HG02870 (cell line): ENCODE results near the gene STK39.
A peak's percentile ranks its signal among the peaks of the same experiment; 100 is the strongest.

Experiments used
- ATAC-seq: cut with Tn5 transposase; IDR thresholded peaks from one replicate; pipeline ENCODE4 v1.9.1; 2021; ENCODE audit warnings: mild to moderate bottlenecking, moderate library complexity; ENCODE audit not compliant: unreplicated experiment

Gene STK39

DNA sequence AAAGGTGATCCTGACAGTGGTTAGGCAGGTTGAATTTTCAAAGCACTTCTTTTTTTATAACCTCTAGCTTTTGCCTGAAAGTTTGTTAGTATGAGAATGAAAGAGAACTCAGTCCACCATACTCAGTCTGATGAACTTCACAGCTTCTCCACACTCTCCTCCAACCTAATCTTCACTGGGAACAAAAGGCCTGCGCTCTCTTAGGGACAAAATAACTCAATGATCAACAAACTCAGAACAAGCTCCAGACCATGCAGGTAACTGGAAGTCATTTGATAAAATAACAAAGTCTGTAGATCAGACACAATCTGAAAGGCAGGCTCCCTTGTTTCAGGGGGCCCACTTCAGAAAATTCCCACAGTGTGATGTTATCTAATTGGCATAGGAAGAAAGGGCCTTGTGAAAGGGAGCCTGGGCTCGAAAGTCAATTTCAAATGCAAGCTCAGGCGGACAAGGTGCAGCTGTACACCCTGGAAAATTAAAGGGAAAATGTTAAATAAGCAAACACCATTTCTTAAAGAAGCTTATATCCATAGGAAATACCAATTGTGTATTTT lies 142.2 kb downstream of the STK39 start:
- no peak for ATAC-seq

DNA sequence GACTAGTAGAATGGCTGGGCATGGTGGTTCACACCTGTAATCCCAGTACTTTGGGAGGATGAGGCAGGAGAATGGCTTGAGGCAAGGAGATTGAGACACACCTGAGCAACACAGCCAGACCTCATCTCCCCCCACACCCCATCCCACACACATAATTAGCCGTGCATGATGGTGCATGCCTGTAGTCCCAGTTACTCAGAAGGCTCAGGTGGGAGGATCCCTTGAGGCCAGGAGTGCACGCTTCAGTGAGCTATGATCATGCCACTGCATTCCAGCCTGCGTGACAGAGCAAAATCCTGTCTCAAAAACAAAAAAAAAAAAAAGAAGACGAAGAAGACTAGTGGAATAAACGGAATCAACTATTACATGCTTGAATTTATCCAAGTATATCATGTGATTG lies 150.0 kb downstream of the STK39 start:
- no peak for ATAC-seq

DNA sequence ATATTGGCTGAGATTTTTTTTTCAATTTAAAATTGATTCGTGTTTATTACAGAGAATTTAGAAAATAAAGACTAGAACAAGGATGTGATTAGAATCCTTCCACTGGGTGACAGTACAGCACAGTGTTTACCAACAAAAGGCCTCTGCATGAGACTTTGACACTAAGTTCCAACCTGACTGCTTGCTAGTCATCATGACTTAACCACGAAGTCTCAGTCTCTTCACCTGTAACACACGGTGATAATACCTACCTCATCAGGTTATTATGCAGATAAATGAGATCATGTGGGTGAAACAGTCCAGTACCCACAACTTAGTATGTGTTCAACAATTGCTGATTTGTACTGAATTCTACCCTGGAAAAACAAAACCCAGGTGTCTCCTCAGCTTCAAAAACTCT lies 151.2 kb downstream of the STK39 start:
- no peak for ATAC-seq

DNA sequence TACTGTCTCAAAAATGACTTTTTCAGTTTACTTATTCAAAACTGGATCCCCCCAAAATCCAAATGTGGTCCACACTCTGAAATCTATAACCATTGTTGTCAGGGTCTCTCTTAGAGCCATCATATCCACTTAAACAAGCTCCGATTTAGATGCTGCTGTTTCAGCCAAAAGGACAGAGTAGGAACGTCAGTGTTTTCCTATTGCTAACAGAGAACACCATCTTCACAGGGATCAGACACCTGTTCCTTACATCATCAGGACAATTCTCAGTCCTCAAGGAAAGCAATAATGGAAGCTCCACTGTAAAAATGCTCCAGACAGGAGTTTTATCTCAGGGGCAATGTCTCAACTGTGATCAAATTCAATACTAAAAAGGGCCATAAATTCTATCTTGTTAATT lies 155.4 kb downstream of the STK39 start:
- no peak for ATAC-seq

DNA sequence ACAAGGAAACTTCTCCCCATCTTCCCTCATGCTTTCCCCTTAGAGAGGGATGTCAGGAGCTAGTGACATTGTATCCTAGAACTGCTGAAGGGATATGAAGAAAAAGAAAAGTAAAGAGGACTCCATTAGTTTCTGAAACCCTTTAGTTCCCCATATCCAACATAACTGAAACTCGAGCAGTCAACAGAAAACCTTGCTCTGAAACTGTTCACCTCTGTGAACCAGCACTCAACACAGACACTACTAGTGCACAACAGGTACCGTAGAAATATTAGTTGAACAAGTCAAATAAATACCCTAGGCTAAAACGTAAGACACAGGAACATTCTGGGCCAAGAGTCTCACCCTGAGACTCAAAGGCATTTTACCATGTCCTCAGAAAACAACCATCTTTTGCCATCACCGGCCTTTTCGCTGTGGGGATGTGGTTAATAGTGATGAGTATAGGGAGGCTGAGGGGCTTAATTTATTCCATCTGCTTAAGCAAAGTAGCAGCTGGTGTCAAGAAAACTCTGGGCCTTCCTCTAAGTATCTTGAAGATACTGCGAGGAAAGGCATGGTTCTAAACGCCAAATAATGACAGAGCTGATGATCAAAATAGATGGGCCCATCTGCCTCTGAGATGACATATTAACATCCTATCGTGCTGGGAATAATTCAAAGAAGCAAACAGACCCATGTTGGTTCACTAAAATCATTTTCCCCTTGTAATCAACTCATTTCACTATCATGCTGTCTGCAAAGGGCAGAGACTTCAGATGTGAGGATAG lies 156.8 kb downstream of the STK39 start:
- peak; percentile 92 for ATAC-seq

DNA sequence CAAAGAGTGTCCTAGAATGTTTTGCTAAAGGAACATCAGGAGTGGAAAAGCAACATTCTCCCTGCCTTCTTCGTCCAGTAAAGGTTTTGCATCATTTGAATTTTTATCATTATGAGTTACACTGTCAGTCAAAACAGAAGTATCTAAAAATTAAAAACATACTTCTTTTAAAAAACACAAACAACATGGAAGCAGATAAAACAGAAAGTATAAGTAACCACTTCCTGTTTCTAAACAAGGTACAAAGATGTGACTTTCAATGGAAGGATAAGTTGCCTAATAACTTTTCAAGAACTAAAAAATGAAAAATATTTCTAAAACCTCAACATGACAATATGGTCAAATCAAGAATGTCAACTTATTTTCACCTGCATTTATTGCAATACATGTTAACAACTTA lies 158.2 kb downstream of the STK39 start:
- peak; percentile 47 for ATAC-seq

DNA sequence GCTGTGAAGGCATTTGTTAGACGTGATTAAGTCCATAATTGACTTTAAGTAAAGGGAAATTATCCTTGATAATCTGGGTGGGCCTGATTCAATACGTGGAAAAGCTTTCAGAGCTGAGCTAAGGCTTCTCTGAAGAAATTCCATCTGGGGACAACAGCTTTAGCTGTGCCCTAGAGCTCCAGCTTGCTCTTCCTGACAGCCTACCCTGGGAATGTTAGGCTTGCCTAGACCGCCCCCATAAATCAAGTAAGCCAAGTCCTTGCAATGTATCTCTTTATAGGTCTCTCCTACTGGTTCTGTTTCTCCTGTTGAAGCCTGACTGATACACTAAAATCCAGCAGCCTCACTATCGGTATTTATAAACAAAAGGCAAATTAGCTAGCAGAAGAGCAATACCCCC lies 160.0 kb downstream of the STK39 start:
- ATAC-seq, result no peak

DNA sequence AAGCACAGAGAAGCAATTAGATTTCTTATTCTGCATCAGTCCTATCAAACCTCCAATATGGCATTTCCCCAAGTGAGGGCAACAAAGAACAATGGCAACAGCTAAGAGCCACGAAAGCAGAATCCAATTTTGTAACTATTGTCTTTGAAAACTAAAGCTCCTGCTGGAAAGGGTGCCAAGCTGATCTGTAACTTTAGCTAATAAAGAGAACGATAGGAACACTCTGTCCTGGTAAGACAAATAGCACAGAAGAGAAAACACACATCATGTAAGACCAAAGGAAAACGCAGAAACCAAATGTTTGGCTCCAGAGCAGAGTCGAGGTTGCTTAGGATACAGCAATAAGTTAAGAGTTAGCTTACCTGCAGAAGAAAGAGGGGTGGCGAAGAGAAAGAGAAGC lies 160.5 kb downstream of the STK39 start:
- ATAC-seq, result no peak

DNA sequence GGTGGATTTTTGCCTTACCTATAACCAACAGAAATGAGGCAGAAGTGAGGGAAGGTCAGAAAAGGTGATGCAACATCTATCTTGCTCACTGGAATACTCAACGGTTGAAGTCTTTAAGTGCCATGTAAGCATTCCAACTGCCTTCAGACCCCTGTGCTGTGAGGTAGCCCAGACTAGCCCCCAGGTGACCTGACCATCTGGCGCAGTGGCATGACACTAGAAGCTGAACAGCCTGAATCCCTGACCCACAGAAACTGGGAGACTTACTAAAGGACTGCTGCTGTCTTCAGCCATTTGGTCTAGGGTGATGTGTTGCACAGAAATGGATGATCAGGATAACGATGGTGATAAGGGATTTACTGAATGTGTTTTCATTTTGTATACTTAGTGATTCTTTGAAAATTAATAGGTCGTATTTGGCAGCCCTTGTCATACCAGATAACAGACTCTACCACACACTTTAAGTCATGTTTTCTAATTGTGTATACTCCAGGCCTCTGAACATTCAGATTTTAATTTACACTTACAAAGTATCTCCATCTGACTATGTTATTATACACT lies 161.5 kb downstream of the STK39 start:
- ATAC-seq, result no peak

DNA sequence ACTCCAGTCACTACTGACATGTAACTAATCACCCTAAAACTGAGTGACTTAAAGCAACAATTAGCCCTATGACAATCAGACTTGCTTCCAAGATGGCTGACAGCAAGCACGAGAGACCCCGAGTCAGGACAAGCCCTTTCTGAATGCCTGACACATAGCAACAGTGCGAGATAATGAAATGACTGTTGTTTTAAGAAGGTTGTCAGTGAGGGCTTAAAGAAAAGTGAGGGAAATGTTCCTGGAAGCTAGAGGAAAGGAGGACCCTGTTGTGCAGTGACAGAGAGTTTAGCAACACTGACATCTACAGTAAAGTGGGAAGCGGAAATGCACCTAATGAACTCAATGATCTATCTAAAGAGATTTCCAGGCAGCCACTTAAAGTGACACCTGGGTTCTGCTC lies 163.1 kb downstream of the STK39 start:
- ATAC-seq, result no peak

DNA sequence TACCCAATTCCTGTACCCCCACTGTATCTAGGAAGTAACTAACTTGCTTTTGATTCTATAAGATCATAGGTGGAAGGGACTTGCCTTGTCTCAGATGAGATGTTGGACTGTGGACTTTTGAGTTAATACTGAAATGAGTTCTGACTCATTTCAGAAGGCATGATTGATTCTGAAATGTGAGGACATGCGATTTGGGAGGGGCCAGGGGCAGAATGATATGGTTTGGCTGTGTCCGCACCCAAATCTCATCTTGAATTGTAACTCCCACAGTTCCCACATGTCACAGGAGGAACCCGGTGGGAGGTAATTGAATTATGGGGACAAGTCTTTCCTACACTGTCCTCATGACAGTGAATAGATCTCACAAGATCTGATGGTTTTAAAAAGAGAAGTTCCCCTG lies 165.9 kb downstream of the STK39 start:
- peak; percentile 75 for ATAC-seq

DNA sequence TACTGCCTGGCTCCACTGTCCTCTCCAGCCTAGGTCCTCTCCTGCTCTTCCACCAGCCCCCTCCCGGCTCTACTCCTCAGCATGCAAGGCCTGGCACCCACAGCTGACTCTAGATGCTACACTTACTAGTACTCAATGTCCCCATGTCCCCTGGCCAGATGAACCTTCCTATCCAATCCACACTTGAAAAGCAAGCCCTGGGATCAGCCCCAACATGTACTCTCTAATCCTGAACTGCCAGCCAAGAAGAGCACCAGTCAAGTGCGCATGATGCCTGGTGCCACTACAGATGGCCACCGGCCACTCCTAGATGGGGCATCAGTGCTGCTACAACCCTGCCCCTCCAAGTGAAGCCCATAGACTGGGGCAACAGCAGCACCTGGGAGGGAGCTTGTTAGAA lies 168.2 kb downstream of the STK39 start:
- no peak for ATAC-seq

DNA sequence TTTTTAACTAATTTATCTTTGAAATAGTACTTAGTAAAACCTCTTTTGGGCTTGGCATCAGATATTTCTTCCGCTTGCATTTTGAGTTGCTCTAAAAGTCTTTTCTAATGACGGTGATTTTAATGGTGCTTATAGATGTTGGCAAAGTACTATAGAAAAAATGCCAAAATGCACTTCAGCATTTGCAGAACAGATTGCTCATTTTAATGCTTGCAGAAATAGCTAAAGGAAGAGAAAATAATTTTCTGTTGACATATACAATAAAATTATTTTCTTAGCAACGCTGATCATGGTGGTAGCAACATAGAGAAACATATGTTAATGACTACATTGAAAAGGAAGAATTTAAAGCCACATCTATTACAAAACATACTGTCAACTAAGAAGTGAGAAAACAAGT lies 170.7 kb downstream of the STK39 start:
- ATAC-seq, result no peak

DNA sequence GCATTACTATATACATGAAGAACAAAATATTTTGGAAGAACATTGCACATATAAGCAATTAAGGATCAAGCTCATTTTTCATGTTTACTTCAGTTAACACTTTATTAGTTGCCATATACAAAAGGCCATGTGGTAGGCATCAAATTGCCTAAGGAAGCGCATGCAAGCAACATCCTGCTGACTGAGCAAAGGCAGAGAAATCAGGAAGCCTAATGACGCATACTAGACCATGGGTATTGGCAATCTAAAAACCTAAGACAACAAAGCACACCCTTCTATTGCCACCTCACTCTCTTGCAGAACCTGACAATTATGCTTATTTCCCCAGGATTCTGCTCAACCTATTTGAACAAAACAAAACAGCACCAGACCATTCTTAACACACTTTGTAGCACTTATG lies 171.9 kb downstream of the STK39 start:
- no peak for ATAC-seq

DNA sequence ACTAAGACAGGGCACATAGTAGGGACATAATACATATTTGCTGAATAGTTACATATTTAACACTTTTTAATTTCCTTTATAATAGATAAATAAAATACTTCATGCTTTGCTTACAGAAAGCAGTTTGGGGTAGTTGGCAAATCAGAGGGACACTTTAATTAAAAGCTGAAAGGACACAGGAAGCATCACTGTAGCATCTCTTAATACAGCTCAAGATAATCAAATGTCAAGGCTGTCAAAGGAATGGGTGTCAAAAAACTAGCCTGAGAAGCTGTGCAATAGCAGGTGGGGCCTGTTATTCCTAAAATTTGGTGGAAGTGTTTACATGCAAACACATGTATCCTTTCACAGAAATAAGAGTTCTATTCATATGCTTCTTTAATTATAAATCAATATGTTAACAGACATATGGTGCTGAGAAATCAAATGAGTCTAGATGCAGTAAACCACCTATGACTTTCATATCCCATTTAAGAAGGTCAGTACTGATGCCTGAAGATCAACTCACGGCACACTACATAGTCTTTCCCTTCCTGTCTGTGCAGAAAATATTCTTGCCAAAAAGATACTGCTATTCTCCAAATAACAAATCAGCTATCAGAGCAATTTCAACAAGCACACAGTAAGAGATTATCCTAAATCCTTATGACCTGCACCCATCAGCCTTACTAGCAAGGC lies 174.6 kb downstream of the STK39 start:
- ATAC-seq, result no peak

DNA sequence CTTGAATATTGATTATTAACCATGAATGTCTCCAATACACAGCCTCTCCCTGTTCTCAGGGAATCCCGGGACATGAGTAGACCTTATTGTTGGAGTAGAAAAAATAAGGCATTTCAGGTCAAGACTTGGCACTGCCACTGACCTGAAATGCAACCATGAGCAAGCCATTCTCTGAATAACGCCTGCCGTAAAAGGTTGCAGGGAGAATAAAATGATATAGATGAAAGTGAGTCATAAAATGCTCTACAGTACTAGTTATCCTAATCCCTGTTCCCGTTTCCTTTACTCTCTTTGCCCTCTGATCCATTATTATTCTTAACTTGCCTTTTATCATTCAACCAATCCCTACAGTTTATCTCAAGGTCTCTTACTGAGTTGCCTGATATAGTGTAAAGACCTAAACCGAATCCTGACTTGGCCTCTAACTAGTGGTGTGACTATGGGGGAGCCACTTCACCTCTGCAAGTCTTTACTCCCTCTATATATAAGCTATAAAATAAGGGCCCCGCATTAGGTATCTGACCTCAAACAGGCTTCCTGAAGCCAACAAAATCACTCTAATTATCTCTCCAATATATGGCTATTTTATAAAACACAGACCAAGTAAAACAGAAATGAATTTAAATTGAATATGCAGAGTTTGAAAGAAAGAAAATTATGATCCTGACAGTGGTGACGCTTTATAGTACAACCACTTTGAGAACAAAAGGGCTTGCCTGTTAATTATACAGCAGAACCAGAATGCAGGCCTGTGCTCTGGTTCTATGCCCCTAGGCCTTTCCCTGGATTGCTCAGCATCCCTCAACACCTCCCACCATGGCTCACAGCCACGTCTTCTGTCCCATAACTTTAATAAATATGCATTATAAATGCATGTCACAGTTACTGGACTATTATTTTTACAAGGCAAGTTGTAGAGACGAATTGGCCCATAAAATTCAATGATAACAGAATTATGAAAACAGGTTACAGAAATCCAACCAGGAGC lies 183.1 kb downstream of the STK39 start:
- no peak for ATAC-seq

DNA sequence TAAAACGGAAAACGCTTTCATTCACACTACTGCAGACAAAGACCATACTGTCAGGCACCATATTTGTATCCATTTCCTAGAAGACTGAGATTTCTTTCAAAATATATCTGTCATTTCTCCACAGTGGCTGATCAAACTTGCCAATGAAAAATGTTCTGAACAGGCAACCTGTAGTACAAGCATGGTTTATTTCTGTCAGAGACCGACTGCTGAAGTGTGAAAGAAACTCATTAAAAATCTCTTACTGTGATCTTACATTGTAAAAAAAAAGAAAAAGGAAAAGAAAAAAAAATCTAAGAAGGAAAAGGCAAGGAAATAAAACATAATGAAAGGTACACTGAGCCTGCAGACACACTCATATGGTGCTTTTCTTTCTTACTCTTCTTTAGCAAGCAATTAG lies 184.5 kb downstream of the STK39 start:
- no peak for ATAC-seq

DNA sequence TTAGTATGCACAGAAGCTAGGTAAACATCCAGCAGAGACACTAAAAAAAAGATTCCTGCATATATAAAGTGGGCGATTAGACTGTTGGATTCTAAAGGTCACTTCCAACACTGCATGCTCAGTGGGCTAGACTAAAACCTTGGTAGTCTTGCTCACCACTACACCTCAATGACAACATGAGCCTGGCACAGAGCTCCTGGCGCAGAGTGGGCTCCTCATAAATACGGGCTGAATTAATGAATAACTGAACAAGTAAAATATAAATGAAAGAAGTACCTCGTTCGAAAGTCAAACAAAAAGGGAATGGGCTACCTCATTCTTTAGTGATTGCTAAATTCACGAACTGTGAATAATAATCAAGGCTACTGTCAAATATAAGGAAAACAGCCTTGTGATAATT lies 185.3 kb downstream of the STK39 start:
- ATAC-seq, result no peak

DNA sequence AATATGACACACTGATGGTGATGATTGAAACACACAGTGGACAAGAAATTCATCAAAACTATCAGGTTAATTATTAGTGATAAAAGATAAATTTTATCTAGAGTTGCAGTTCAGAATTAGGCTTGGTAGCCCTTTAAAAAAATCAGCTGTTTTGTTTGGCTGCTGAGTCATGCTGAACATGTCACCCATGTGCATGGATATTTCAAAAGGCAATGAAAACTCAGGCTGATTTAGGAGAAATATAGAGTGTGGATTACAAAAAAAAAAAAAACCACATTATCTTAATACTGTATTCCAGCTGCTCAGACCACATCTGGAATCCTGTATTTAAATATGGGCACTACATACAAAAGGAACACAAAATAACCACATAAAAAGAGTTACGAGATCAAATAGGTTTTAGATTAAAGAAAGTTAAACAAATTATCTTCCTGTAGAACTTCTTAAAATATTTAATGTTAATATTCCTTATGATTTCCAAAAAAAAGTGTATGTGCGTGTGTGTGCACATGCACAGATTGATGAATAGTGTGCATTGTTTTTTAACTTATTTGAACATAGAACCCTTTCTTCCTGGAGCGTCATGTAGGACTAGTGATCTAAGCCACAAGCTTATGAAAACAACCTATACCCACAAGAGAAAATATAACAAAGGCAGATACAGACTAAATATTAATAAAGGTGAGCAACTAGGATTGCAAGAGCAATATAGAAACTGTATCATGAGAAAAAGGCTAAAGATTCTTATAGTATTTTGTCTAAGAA lies 186.2 kb downstream of the STK39 start:
- ATAC-seq, result no peak

DNA sequence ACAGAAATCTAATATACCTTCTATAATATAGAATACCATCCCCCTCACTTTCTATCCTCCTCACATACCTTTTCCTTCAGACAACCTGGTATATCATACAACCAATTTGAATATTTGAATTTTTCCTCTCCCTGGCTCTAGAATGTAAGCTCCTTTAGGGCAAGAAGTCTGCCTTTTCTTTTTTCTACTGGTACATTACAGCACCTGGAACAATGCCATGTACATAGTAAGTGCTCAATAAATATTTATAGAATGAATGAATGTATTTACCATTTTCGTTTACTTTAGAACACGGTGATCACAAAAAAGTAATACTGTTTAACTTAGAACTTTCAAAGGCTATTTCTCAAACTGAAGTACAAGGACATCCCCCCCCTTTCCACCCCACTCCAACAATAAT lies 187.6 kb downstream of the STK39 start:
- no peak for ATAC-seq
